ENCODE data around the gene OSER1.
"Not testable (repeated sequence)": the region's sequence is repeated elsewhere in the genome, so short reads cannot be mapped to it uniquely, and the experiment has no call there.

The OSER1 gene

DNA sequence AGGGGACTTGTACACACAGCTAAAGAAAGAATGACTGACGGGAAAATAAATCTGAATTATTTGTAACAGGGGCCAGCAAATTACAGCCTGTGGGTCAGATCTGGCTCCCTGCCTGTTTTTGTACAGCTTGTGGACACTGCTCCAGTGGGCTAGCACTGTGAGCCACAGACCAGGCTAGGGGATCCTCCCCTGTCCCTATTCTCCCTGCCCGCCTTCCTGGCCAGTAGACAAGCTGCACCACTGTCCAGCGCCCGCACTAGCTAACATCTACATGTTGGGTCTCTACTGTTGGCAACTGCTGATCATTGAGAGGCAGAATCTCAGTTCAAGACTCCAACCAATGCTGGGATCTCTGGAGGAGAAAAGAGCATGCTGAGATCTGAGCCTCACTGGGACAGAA, 10.7 kb downstream of the OSER1 start:
- DNase-seq, result no peak

DNA sequence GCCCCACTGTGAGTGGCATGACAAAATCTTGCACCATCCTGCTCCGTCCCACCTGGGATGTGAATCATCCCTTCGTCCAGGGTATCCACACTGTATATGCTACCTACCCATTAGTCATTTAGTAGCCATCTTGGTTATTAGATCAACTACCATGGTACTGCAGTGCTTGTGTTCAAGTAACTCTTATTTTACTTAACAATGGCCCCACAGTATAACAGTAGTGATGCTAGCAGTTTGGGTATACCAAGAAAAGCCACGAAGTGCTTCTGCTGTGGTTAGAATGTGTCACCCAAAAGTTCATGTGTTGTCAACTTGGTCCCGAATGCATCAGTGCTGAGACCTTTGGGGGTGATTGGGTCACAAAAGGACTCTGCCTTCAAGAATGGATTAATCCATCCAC, 11.7 kb downstream of the OSER1 start:
- DNase-seq, result no peak

DNA sequence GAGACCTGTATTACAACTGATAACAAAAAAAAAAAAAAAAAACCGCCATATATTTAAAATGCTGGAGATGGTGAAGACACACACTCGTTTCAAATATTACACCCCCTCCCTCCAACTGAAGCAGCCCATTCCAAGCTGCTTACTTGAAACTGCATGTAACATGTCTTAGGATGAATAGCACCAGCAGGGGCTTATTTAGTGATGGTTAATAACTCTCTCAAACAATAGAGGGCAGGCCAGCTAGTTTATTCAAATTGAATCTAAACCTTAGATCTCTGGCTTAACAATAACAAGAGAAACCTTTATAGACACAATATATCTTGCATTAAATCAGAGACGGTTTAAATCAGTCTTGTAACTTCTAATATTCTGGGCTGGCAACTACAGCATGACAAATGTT, 14.3 kb downstream of the OSER1 start:
- DNase-seq, result no peak

DNA sequence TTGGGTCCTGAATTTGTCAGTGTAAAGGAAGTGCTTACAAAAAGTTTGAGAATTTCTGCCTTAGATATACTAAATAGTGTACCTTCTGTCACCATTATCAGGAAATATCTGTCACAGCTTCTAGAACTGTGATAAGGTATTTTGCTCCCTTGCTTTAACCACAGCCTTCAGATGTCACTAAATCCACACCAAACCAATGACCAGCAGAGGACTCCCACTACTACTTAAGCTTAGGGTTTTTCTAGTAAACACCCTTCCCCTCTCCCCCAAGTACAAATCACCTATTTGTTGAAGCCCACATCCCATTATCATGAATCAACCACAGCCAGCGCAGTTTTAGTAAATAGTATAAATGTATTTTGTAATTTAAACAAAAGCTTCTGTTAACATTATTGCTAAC, 15.0 kb downstream of the OSER1 start:
- DNase-seq, result no peak

DNA sequence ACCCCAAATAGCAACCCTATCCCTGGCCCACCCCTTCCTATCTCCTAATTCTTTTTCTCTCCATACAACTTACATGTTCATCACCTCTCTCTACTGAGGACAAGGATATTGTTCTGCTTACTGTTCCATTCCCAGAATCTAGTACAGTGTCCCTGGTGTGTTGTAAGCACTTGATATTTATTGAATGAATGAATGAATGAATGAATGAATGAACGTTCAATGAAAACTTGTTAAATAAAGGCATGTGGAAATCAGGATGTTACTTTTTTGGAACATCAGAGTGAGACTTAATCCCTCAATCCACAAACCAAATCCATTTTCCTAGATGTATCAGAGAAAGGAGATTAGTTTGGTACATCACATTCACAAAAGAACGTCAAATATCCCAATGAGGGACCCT, 16.8 kb downstream of the OSER1 start:
- DNase-seq, result no peak

DNA sequence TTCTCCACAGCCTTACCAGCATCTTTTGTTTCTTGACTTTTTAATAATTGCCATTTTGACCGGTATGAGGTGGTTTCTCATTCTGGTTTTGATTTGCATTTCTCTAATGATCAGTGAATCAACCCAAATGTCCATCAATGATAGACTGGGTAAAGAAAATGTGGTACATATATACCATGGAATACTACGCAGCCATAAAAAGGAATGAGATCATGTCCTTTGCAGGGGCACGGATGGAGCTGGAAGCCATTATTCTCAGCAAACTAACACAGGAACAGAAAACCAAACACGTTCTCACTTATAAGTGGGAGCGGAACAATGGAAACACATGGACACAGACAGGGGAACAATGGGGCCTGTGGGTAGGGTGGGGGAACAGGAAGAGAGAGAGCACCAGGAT, 18.9 kb downstream of the OSER1 start:
- DNase-seq, result not testable (repeated sequence)

DNA sequence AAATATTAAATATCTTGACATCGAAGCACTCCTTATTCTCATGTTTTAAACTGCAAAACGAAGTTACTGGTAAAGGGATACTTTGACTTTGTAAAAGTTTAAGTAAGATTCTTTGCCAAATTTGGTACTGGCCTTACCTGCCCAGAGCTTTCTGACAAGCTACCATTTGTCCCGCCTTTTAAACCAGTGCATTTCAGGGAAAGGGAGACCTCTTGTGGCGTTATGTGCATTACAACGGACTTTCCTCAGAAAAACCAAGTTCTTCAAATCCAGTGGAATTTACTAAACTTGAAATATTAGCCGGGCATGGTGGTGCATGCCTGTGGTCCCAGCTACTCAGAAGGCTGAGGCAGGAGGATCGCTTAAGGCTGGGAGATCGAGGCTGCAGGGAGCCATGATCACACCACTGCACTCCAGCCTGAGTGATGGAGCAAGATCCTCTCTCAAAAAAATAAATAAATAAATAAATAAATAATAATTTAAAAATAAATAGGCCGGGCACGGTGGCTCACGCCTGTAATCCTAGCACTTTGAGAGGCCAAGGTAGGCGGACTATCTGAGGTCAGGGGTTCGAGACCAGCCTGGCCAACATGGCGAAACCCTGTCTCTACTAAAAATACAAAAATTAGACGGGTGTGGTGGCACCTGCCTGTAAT, 20.2 kb downstream of the OSER1 start:
- DNase-seq, result not testable (repeated sequence)

DNA sequence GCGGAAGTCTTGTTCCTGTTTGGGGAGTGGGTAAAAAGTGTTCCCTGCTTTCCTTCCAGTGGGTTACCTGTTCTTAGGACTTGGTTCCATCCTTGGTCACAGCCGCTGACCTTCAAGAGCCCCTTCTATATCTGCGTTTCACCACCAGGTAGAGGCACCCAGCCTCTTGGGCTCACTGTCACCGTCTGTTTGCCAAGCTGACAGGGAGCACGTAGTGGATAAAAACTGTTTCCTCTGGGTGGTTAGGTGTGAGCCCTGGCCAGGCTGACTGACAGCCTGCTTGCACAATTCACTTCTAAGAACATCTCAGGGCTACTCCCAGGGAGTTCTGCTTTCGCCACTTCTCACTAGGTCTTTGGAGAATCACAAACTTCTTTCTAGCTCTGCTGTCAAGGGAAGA, 21.8 kb downstream of the OSER1 start:
- no peak for DNase-seq

DNA sequence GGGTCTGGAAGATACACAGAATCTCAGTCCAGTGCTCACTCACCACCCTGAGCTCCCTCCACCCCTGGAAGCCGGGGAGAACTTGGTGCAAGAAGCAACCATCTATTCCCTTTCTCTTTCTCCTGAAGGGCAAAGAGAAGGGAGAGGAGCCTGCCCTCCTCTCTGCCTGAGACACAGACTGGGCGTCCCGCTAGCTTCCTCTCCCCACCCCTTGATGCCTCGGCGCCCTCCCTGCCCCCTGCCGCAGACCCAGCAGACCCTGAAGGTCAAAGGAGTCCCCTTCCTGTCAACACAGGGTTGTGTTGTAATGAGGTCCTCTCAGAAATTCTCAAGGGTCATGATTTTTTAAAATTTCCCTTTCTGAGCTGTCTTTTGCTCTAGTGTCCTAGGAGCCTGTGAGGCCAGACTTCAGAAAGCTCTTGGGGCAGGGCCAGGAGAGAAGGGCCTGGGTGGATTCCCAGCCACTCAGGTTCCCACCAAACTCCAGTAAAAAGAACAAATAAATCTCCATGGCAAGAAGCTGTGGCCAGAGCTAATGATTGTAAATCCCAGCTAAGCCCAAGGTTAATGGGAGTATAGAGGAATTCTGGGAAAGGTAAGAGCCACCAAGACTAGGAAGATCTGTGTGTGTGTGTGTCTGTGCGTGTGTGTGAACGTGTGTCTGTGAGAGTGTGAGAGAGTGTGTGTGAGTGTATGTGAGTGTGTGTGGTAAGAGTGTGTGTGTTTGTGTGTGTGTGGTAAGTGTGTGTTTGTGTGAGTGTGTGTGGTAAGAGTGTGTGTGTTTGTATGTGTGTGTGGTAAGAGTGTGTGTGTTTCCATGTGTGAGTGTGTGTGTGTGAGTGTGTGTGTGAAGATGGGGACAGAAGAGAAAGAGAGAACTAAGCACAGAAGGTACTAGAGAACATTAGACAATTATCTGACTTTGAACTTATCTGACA, 22.5 kb downstream of the OSER1 start:
- no peak for DNase-seq

DNA sequence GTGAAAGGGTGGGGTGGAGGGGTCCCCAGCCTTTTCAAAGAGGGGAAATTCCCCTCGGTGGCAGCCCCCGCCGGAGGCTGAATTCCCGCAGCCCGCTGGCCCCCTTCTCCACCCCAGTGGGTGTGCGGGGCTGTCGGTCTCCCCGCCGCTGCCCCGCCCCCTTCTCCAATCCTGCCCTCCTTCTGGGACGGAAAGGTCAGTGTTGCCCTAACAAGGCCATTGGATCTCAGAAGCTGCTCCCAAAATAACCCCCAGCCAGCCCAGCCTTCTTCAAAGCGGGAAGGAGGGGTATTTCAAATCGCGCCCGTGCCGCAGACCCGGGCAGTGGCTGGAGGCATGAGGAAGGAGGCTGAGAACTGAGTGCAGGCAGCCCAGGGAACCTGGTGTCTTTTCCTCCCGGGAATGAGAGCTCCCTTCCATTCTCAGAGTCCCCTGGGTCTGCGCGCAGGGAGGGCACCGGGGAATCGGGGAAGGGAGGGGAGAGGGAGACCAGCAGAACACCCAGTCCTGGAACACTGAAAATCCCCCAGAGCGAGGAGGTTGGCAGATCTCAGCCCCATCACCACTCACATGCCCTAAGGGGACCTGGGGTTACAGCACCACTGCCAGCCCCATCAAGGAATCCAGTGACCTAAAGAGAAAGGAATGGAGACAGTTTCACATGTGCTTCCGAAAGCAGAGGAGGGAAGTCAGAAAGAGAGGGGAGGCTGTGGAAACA, 23.4 kb downstream of the OSER1 start, which contains the start of gene JPH2:
TSS of gene JPH2 (minus strand) at position 135 of the 718 bp plus-strand sequence. CDS start 483 bp downstream, outside the sequence.
- no peak for DNase-seq

DNA sequence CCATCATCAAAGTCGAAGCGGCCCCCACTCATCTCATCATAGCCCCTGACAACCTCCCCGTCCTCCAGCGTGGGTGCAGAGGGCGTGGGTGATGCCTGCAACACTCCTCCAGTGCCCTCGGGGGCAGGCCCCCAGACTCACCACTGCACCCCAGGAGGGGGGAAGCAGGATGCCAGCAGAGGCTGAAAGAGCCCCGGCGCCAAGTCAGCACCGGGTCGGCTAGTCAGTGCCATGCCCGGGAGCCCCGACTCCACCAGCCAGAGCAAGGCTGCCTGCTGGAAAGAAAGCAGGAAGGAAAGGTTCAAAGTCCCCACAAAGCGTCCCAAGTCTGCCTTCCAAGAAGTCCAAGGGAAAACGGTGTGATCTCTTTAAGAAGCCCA, 23.9 kb downstream of the OSER1 start:
- no peak for DNase-seq

DNA sequence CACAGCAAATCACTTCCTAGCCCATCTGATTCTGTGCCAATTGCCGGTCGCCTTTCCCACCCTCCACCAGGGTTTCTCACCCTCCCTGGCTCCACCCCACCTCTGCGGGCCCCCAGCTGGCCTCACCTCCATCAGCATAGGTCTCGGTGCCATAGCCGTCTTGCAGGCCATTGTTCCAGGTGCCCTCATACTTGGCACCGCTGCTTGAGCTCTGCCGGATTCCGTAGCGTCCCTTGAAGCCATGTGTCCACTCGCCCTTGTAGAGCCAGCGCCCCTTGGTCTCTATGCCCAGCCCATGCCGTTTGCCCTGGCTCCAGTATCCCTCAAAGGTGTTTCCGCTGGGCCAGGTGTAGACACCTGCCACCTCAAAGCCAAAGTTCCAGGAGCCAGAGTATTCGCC, 24.4 kb downstream of the OSER1 start:
- no peak for DNase-seq

DNA sequence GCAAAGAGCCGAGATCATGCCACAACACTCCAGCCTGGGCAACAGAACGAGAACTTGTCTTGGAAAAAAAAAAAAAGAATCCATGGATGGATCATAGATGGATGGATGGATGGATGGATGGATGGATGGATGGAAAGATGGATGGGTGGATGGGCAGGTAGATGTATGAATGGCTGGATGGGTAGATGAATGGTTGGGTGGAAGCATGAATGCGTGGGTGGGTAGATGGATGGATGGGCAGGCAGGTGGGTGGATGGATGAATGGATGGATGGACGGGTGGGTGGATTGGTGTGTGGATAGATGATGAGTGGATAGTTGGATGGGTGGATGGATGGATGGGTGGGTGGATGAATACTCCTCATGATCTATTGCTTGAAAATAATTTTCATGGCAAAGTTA, 25.0 kb downstream of the OSER1 start:
- no peak for DNase-seq

DNA sequence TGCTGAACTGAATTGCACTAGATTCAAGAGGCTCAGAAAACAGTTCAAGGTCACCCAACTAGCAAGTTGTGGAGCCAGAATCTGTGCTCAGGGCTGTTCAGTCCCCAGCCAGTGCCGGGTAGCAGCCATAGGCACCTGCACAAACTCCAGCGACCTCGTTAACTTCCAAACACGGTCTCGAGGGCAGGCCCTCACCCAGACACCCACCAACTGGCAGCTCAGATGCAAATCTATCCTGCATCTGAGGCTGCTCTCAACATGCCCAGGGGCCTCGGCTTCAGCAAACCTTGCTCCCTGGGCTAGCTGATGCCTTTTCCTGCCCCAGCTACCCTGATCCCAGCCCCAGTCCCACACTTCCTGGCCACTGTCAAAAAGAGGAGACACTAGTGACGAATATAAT, 27.3 kb downstream of the OSER1 start:
- DNase-seq, result no peak

DNA sequence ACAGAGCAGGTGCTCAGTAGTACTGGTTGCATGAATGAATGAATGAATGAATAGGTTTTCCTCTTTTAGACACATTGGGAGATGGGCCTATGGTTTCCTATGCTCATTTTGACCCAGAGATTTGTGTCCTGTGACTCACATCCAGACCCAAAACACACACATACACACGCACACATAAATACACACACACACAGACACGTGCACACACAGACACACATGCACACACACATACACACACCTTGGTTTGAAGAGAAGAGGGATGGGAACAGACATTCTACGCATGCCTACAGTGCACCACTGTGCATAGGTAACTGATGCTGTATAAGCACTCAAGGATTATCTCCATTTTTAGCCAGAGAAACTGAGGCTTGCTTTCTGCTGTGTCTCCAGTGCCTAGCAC, 27.7 kb downstream of the OSER1 start:
- no peak for DNase-seq

DNA sequence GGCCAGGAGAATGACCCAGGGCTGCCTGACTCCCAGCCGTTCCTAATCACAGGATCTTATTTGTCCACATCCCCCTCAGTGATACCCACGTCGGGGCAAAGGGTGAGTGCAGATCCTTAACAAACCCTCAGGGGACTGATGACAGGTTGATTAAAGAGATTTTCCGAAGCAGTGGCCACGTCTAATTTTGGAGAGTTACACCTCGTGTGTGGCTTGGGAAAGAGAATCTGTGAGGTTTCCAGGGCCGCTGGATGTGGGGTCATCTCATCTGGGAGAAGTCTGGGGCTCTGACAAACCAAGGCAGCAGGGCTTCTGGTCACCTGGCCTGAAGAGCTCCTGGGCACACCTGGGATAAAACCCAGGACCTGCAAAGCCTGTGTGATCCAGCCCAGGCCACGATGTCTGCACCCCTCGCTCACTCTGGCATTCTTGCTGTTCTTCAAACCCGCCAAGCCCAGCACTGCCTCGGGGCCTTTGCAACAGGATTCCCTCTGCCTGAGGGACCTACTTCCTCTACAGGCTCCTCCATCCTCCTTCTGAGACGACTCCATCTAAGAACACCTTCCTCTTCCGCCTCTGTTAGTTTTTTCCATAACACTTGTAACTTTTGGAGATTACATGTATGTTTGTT, 28.3 kb downstream of the OSER1 start:
- DNase-seq, result no peak

DNA sequence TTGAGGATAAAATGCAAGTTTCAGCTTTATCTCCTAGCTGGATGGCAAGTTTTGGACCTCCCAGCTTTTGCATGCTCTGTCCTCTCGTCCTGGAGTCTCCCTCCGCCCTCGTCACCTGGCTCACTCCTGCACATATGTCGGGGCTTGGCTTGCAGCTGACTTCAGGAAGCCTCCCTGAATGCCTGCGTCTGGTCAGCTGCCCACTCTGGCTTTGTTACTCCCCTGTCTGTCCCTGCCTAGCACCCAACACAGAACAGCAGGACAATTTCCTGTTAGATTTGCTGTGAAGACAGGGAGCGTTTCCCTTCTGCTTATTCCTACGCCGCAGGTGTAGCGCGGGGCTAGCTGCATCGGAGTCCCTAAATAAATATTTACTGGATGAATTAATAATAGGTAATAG, 29.0 kb downstream of the OSER1 start:
- no peak for DNase-seq

DNA sequence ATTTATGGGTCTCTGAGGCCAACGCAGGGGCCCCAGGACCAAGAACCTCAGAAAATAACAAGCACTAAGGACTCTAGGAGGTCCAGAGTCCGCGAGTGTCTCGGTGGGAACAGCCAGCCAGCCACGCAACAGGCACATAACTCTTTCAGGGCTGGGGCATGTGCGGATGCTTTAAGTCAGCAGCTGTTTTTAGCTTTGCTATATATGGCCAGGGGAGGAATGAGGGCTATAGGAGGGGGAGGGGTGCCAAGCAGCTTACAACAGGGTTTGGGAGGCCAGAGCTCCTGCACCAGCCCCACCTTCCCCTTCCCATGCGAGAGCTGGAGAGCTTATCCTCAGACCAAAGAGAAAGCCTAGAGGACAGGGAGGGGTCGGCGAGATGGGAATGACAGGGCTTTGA, 29.8 kb downstream of the OSER1 start:
- no peak for DNase-seq

DNA sequence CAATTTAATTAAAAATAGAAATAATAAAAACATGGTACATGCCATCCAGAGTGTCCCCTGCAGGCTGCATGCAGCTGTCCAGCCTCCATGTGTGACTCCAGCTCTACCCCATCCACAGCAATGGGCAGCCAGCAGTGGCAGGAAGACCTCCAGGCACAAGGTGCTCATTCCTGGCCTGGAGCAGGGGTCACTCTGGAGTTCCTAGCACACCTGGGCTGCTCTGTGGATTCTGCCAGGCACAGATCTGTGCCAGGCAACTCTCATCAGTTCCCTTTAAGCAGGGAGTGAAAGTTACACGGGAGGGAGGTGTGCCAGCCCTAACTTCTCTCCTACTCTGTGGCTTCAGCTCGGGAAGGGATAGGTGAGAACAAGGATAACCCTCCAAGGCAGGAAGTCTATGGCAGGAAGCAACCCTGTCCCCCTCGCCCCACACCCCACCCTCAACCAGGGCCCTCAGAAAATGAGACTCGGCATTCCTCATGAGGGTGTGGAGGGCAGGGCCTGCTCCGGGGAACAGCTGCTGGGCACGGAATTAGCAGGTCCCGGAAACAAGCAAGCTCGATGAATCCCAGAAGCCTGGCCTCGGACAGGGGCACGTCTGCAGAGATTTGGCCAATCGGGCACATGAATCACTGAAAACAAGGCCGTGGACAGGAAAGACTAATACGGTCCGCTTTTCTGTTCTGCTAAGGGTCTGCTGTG, 33.6 kb downstream of the OSER1 start:
- no peak for DNase-seq

DNA sequence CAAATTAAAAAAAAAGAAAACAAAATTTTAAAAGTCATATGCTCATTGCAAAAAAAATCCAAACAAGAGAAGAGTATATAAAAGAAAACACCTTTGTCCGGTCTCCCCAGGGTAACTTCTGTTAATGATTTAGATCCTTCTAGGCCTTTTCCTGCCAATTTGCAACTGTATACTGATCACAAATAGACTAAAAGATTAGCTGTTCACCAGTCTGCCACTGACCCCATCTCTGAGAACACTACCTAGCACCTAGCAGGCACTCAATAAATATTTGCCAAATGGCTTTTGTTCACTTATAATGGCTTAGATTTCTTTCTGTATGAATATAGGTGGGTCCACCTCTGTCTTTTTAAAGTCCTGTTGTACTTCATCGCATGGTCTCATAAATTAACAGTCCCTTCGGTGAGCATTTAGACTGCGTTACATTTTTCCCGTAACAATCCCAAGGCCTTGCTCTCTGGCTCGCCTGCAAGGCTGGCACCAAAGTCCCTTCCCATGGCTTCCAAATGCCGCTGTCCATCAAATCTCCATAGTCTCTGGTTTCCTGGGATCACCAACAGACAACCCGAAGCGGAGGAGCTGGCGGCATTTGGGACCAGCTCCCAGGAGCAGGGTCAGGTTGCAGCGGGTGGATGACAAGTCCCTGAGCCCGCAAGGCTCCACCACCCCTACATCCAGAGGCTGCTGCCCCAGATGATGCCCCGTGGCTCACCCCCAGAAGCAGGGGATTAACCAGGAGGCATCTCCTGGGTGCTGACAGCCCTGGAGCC, 35.4 kb downstream of the OSER1 start:
- no peak for DNase-seq

DNA sequence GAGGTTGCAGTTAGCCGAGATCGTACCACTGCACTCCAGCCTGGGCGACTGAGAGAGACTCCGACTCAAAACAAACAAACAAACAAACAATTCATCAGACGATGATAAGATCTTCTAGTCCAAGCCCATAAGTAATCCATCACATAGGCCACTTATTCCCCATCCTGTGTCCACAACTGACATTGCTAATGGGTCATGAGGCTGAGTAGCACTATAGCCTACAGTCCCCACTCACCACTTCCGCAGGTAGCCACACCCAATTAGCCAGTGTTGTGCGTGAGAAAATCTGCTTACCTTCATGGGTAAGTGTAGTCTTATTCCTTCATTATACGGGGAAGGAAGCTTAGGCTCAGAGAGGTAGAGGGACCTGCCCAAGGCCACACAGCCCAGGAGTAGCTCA, 36.7 kb downstream of the OSER1 start:
- no peak for DNase-seq

DNA sequence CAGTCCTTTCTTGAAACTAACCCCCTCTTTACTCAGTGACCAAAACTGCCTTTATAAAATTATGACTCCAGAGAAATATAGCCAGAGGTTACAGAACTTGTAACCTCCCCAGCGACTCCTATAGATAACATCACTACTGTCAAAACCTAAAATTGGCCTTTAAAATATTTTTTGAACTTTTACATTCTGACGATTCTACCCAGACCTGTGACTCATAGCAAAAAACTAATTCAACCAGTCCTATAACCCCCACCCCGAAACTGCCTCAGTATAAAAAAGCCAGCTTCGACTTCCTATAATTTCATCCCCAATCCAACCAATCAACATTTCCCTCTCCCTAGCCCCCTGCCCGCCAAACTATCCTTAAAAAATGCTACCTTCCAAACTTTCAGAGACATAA, 37.5 kb downstream of the OSER1 start:
- DNase-seq, result no peak
